Sigmoid colon (tissue), 4 donors: ENCODE measurements around the gene NOD2.

Source experiments
- CTCF ChIP-seq, 4 experiments: fragments of 450-650 bp in 3 of 4; fragments of 200-600 bp in 1 of 4; IDR thresholded peaks; one replicate each; pipeline ENCODE4 v1.5.1; 2016 to 2019; ENCODE audit warnings: antibody characterized with exemption in 4 of 4, mild to moderate bottlenecking in 3 of 4, moderate library complexity in 2 of 4
- EP300 ChIP-seq, 4 donors: sonication (generic); formaldehyde crosslinking; IDR thresholded peaks; one replicate each; pipeline ENCODE4 v1.6.1; 2017; ENCODE audit warnings: antibody characterized with exemption in 4 of 4
- POLR2A ChIP-seq, 2 donors: fragments of 450-650 bp; IDR thresholded peaks; one replicate each; pipeline ENCODE4 v1.6.1; 2016; ENCODE audit warnings: antibody characterized with exemption in 2 of 2, mild to moderate bottlenecking in 2 of 2, moderate library complexity in 2 of 2
- POLR2AphosphoS5 ChIP-seq, 4 donors: sonication (generic); formaldehyde crosslinking; IDR thresholded peaks; one replicate each; pipeline ENCODE4 v1.6.1; 2017; ENCODE audit warnings: antibody characterized with exemption in 4 of 4

DNA sequence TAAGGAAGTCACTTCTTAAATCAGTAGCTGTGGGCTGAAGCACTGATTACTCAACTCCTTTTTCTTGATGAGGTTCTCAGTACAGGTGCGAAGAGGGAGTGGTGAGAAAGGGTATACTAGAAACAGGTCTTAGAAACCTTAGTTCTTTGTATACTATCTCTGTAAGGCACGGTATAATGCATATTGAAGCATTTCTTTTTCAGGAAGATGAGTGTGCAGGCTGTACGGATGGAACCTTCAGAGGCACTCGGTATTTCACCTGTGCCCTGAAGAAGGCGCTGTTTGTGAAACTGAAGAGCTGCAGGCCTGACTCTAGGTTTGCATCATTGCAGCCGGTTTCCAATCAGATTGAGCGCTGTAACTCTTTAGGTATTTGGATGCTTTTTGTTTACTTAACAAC, 87.6 kb downstream of the NOD2 start:
- TF ChIP-seq CTCF (IDR thresholded peaks at IDR 0.05), result no peak
- no peak for TF ChIP-seq POLR2A (IDR thresholded peaks at IDR 0.05)
- TF ChIP-seq POLR2AphosphoS5 (IDR thresholded peaks at IDR 0.05), result no peak
- TF ChIP-seq EP300 (IDR thresholded peaks at IDR 0.05), result no peak
